ENCODE results near the gene PCDH8. TPM values are rescaled to one million over a fixed set of nuclear protein-coding genes. Genes with fewer than 3 reads are reported as not detected.

The PCDH8 gene
- polyA plus RNA-seq, 1 of the 3 experiments (the other 2 are of a cell fraction), result not detected

DNA sequence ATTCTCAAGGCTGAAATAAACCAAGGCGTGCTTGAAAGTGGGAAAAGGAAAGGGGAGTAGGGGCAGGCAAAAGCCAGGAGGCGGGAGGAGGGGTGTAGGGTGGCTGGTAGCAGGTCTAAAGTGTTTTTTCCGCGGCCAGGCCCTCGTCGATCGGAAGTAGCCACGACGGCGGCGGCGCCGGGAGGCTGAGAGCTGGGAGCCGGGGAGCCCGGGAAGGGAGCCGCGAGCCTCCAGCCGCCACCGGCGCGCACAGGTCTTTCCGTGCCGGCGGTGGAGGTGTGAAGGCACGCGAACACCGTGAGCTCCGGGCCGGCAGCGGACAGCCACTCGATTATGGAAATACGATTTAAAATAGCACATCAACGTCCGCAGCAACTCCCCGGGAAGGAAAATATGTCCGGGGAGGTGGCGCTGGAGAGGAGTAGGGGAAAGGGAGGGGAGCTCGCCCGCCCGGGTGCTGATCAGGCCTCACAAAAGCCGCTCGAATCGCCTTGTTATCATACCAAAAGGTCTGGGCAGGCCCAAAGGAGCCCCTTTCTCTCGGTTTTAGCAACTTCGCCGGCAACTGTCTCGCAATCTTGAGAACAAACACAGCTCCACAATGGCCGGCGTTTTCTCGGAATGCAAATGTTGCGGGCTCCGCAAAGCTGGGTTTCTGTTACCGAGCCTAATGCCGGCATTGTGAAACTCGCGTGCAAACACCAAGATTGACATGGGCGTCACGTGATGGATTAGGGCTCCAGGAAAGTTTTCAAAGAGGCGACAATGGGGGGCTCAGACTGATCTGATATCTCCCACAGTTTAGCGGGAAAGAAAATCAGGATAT lies 2.9 kb upstream of the PCDH8 start:
- no peaks in the 10 kb centered on the region for H3K9me3 ChIP-seq
- peaks cover 37% of the 10 kb centered on the region for H3K27me3 ChIP-seq (ENCODE audit: insufficient read depth)
- peak overlapping the region; percentile 99 for H2AFZ ChIP-seq (ENCODE audit: low read depth)
- peak overlapping the region; percentile 69 to 97 for H3K4me3 ChIP-seq (ENCODE audit: low read depth in 2 of 2, low read length in 1 of 2)
- no peaks in the 10 kb centered on the region for H3K79me2 ChIP-seq (ENCODE audit: insufficient read depth)
- peak; percentile 68 for DNase-seq
- H3K36me3 ChIP-seq (replicated peaks in 1 of 2; ENCODE audit: control insufficient read depth in 1 of 2, insufficient read depth in 2 of 2, low read length in 1 of 2), result no peaks in the 10 kb centered on the region
- no peak for TF ChIP-seq MEF2A (IDR thresholded peaks at IDR 0.05; ENCODE audit: borderline replicate concordance, low read depth)
- no peak for TF ChIP-seq ELF1 (IDR thresholded peaks at IDR 0.05)
- TF ChIP-seq, protein P1, sequence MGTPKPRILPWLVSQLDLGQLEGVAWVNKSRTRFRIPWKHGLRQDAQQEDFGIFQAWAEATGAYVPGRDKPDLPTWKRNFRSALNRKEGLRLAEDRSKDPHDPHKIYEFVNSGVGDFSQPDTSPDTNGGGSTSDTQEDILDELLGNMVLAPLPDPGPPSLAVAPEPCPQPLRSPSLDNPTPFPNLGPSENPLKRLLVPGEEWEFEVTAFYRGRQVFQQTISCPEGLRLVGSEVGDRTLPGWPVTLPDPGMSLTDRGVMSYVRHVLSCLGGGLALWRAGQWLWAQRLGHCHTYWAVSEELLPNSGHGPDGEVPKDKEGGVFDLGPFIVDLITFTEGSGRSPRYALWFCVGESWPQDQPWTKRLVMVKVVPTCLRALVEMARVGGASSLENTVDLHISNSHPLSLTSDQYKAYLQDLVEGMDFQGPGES (IDR thresholded peaks at IDR 0.05; ENCODE audit: low read depth, low read length), result no peak
- TF ChIP-seq, protein P2, sequence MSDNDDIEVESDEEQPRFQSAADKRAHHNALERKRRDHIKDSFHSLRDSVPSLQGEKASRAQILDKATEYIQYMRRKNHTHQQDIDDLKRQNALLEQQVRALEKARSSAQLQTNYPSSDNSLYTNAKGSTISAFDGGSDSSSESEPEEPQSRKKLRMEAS (IDR thresholded peaks at IDR 0.05; ENCODE audit: low read depth), result peak; percentile 29
- TF ChIP-seq, protein P3, sequence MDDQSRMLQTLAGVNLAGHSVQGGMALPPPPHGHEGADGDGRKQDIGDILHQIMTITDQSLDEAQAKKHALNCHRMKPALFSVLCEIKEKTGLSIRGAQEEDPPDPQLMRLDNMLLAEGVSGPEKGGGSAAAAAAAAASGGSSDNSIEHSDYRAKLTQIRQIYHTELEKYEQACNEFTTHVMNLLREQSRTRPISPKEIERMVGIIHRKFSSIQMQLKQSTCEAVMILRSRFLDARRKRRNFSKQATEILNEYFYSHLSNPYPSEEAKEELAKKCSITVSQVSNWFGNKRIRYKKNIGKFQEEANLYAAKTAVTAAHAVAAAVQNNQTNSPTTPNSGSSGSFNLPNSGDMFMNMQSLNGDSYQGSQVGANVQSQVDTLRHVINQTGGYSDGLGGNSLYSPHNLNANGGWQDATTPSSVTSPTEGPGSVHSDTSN (IDR thresholded peaks at IDR 0.05), result peak; percentile 47; the same call in 1 of the 2 replicates
- TF ChIP-seq TCF12 (IDR thresholded peaks at IDR 0.05), result no peak
- no peak for TF ChIP-seq SMC3 (IDR thresholded peaks at IDR 0.05; ENCODE audit: low read depth, low read length)
- TF ChIP-seq, protein P4, sequence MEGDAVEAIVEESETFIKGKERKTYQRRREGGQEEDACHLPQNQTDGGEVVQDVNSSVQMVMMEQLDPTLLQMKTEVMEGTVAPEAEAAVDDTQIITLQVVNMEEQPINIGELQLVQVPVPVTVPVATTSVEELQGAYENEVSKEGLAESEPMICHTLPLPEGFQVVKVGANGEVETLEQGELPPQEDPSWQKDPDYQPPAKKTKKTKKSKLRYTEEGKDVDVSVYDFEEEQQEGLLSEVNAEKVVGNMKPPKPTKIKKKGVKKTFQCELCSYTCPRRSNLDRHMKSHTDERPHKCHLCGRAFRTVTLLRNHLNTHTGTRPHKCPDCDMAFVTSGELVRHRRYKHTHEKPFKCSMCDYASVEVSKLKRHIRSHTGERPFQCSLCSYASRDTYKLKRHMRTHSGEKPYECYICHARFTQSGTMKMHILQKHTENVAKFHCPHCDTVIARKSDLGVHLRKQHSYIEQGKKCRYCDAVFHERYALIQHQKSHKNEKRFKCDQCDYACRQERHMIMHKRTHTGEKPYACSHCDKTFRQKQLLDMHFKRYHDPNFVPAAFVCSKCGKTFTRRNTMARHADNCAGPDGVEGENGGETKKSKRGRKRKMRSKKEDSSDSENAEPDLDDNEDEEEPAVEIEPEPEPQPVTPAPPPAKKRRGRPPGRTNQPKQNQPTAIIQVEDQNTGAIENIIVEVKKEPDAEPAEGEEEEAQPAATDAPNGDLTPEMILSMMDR (IDR thresholded peaks at IDR 0.05), result no peak; the same call in 1 of the 2 replicates
- TF ChIP-seq, protein P5, sequence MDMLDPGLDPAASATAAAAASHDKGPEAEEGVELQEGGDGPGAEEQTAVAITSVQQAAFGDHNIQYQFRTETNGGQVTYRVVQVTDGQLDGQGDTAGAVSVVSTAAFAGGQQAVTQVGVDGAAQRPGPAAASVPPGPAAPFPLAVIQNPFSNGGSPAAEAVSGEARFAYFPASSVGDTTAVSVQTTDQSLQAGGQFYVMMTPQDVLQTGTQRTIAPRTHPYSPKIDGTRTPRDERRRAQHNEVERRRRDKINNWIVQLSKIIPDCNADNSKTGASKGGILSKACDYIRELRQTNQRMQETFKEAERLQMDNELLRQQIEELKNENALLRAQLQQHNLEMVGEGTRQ (IDR thresholded peaks at IDR 0.05; ENCODE audit: borderline replicate concordance, low read depth, low read length), result peak; percentile 33; the same call in 1 of the 2 replicates
- no peak for TF ChIP-seq RXRA (IDR thresholded peaks at IDR 0.05; ENCODE audit: borderline replicate concordance, low read depth)
- TF ChIP-seq GATA2 (CRISPR knock-in tag; IDR thresholded peaks at IDR 0.05), result no peak
- no peak for TF ChIP-seq GABPA (IDR thresholded peaks at IDR 0.05; ENCODE audit: low read depth)
- TF ChIP-seq, protein P6, sequence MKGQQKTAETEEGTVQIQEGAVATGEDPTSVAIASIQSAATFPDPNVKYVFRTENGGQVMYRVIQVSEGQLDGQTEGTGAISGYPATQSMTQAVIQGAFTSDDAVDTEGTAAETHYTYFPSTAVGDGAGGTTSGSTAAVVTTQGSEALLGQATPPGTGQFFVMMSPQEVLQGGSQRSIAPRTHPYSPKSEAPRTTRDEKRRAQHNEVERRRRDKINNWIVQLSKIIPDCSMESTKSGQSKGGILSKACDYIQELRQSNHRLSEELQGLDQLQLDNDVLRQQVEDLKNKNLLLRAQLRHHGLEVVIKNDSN (IDR thresholded peaks at IDR 0.05; ENCODE audit: borderline replicate concordance, low read depth), result peak; percentile 85
- peak; percentile 48; the same call in 1 of the 2 replicates for TF ChIP-seq YY1 (IDR thresholded peaks at IDR 0.05; ENCODE audit: low read depth)
- no peak for TF ChIP-seq TEAD4 (IDR thresholded peaks at IDR 0.05; ENCODE audit: borderline replicate concordance, insufficient read depth)
- H3K27ac ChIP-seq (ENCODE audit: low read depth in 2 of 2, low read length in 1 of 2), result peak overlapping the region in 1 of 2 experiments; percentile 79; a peak in 3 of 4 replicates
- H3K4me1 ChIP-seq (ENCODE audit: control insufficient read depth in 1 of 2, insufficient read depth in 2 of 2, low read depth in 1 of 2, low read length in 1 of 2), result peaks cover 6 to 32% of the 10 kb centered on the region in 2 experiments; a peak in 3 of 4 replicates
- no peaks in the 10 kb centered on the region for H3K9me2 ChIP-seq
- peak overlapping the region; percentile 54 for H3K9ac ChIP-seq
- POLR2A ChIA-PET, result interaction anchor here (0.6 to 0.9 kb wide), 3 partner anchors 11 to 281 kb away, joined by 3 read pairs; no protein-coding TSS in a partner anchor
- 2% methylated on average over 33 of the region's 60 CpGs for WGBS (ENCODE audit: low lambda C conversion rate)
- H4K20me1 ChIP-seq (ENCODE audit: insufficient read depth), result no peaks in the 10 kb centered on the region
- H3F3A ChIP-seq (replicated peaks; ENCODE audit: insufficient read depth), result peaks cover 14% of the 10 kb centered on the region
- CTCF ChIA-PET, result interaction anchor here (0.7 to 2.5 kb wide), 17 partner anchors 9 to 350 kb away, joined by 3 to 12 read pairs (median 5); partner anchors contain the start of gene SUGT1
- peak overlapping the region; percentile 86 for H3K4me2 ChIP-seq

All from SK-N-SH (cell line).